Measurements from ENCODE around the gene DMPK. TPM values are rescaled to one million over a fixed set of nuclear protein-coding genes. Genes with fewer than 3 reads are reported as not detected.
"Not testable (repeated sequence)": the region's sequence is repeated elsewhere in the genome, so short reads cannot be mapped to it uniquely, and the experiment has no call there.

Gene DMPK
- total and polyA plus RNA-seq, 8 donors, result 27.0 to 293 (median 39.5) TPM

DNA sequence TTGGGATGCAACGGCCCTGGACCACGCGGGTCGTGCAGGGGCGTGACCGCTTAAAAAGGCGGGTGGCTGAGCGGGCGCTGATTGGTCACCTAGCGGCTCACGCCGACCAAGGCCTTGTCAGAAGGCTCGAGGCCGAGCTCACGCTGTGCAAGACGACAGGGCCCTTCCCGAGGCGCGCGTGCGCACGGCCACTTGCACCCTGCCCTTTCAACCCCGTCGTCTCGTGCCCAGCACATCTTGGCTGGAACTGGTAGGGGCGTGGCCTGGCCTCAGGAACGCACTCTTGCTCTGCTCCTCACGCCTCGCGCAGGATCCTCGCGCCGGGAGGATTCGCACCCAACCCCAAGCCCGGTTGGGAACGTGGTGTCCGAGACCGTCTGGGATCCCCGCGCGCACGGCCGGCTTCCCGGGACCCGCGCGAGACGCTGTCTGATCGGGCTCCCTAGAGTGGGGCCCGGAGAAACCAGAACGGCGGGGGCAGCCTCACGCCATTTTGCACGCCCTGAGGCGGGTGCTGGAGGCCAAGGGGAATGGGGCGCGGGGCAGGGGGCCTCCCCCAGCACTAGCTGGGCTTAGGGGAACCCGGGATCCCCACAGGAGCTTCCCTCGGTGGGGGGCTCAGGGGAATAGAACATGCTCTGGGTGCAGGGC is 49.0 kb downstream of the DMPK start, which contains the start of gene MEIOSIN:
MEIOSIN (plus strand) TSS at position 280 of the 651 bp plus-strand sequence. CDS start 1,938 bp downstream, outside the sequence.
- intact Hi-C loops (cut with DNase I), result no loop called here
- H3K9me3 ChIP-seq, result no peaks in the 10 kb centered on the region
- WGBS, 2 donors, result 89 to 90% methylated on average over 57 to 59 of the region's 59 CpGs
- H3K4me3 ChIP-seq, result no peak within 1 kb of the TSS
- TF ChIP-seq, protein P1, sequence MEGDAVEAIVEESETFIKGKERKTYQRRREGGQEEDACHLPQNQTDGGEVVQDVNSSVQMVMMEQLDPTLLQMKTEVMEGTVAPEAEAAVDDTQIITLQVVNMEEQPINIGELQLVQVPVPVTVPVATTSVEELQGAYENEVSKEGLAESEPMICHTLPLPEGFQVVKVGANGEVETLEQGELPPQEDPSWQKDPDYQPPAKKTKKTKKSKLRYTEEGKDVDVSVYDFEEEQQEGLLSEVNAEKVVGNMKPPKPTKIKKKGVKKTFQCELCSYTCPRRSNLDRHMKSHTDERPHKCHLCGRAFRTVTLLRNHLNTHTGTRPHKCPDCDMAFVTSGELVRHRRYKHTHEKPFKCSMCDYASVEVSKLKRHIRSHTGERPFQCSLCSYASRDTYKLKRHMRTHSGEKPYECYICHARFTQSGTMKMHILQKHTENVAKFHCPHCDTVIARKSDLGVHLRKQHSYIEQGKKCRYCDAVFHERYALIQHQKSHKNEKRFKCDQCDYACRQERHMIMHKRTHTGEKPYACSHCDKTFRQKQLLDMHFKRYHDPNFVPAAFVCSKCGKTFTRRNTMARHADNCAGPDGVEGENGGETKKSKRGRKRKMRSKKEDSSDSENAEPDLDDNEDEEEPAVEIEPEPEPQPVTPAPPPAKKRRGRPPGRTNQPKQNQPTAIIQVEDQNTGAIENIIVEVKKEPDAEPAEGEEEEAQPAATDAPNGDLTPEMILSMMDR (IDR thresholded peaks at IDR 0.05), result no peak
- H3K36me3 ChIP-seq, result no peaks in the 10 kb centered on the region
- peaks cover 4 to 10% (median 8%) of the 10 kb centered on the region in 3 donors for H3K4me1 ChIP-seq
- no peaks in the 10 kb centered on the region for H3K27me3 ChIP-seq
- FAIRE-seq, result no peak
- peak in 3 of 6 donors; percentile 18 to 74 (median 52) for DNase-seq
- ATAC-seq, result no peak
- no peak within 1 kb of the TSS for H3K27ac ChIP-seq

DNA sequence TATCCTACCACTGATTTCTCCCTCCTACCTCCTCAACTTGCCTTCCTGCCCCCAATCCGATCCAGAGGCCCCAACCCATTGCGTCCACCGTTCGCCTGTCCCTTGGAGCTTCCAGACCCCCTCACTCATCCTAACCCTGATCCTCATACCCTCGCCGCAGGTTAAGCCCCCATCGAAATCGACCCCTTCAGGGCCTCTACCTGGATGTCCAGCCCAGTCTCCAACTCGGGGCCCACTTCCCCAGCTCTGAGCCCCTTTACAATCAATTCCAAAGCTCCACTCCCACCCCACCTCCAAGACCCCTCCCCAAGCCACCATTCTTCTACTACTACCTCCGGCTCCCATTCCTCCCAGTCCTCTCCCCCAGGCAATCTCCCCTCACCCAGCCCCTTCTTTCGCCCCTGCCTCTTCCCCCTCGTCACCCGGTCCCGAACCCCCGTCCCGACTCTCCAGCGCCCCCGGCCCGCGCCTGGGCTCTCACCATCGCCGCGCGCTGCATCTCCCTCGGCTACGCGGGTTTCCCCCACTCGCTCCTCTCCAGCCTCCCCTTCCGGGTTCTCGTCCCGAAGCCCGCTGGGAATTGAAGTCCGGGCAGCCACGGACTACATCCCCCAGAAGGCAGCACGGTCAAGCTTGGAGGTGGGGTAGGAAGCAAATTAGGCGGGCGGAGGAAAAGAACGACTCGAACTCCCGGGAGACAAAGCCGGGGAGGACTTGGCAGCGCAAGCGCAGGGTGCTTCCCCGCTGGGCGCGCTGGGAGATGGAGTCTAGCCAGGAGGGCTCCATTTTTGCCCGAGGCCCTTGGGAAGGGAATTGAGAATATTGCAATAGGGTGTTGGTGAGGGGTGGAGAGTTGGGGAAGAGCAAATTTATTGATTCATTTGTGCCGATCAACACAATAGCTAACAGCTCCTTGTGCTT is 51.7 kb downstream of the DMPK start, which contains the start of gene FBXO46:
FBXO46 (minus strand) TSS at position 529 of the 921 bp plus-strand sequence. CDS start 17,401 bp downstream, outside the sequence.
- Histone ChIP-seq H3K27me3 (no peaks in the 10 kb centered on the region), H3K36me3 (no peaks in the 10 kb centered on the region), H3K9me3 (no peaks in the 10 kb centered on the region), H3K4me1 (peaks cover 4 to 10% (median 8%) of the 10 kb centered on the region in 3 donors), H3K4me3 (peak within 1 kb of the TSS; percentile 44 to 77 (median 58)), H3K27ac (peak within 1 kb of the TSS in 2 of 4 donors; percentile 57 to 63)
- DNase-seq, result peak; percentile 88 to 98 (median 98)
- TF ChIP-seq, protein P1 (IDR thresholded peaks at IDR 0.05), result no peak
- peak; percentile 95 to 99 (median 98) for ATAC-seq
- WGBS, 2 donors, result 0 to 1% methylated on average over 48 of the region's 48 CpGs
- intact Hi-C loops (cut with DNase I), result no loop called here
- peak; percentile 95 for FAIRE-seq

DNA sequence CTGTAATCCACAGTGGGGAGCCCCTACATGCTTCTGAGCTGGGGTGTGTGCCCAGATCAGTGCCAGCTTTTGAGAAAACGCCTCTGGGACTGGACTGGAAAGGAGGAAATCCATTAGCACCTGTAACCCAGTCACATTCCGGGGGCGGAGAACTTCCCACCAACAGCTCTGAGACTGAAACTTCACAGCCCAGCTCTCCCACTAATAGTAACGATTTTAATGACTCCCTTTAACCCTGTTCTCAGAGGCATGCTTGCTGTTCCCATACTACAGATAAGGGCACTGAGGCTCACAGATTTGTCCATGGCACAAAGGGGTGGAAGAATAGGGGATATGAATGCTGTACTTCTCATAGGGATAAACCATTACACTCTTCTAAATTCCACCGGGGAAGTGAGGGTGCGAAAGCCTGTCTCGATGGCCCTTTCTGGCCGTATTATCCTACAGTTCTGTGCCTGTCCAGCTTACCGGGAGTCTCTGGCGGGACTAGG is 52.4 kb downstream of the DMPK start:
- intact Hi-C loops (cut with DNase I), result no loop called here
- FAIRE-seq, result no peak
- 2% methylated on average over 10 of the region's 10 CpGs for WGBS, 2 donors

DNA sequence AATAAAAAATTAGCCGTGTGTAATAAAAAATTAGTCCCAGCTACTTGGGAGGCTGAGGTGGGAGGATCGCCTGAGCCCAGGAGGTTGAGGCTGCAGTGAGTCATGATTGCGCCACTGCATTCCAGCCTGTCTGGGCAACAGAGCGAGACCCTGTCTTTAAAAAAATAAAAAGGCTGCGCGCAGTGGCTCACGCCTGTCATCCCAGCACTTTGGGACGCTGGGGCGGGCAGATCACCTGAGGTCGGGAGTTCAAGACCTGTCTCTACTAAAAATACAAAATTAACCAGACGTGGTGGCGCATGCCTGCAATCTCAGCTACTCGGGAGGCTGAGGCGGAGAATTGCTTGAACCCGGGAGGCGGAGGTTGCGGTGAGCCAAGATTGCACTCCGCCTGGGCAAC is 53.6 kb downstream of the DMPK start:
- DNase-seq; H3K4me1 ChIP-seq; H3K27me3 ChIP-seq; H3K36me3 ChIP-seq; H3K27ac ChIP-seq; H3K9me3 ChIP-seq; intact Hi-C loops (cut with DNase I); H3K4me3 ChIP-seq; FAIRE-seq; ATAC-seq: not testable (repeated sequence)
- 93% methylated on average over 18 of the region's 18 CpGs for WGBS, 2 donors

More for the DNA sequence above, 52.4 kb downstream of the DMPK start:
- H3K4me3 ChIP-seq, result peak overlapping the region; percentile 44 to 77 (median 58)
- H3K9me3 ChIP-seq, result no peaks in the 10 kb centered on the region
- peaks cover 4 to 10% (median 8%) of the 10 kb centered on the region in 3 donors for H3K4me1 ChIP-seq
- H3K27me3 ChIP-seq, result no peaks in the 10 kb centered on the region
- ATAC-seq (peak; percentile 2 to 19 (median 6)), DNase-seq (peak in 1 of 6 donors; percentile 30)
- no peaks in the 10 kb centered on the region for H3K36me3 ChIP-seq
- peak overlapping the region in 2 of 4 donors; percentile 9 to 57 for H3K27ac ChIP-seq
- TF ChIP-seq, protein P1 (IDR thresholded peaks at IDR 0.05), result no peak

DNA sequence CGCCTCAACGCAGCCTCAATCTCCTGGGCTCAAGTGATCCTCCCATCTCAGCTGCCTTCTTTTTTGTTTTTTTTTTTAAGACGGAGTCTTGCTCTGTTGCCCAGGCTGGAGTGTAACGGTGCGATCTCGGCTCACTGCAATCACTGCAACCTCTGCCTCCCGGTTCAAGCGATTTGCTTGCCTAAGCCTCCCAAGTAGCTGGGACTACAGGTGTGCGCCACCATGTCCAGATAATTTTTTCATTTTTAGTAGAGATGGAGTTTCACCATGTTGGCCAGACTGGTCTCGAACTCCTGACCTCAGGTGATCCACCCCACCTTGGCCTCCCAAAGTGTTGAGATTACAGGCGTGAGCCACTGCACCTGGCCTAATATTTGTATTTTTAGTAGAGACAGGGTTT is 62.2 kb downstream of the DMPK start:
- H3K9me3 ChIP-seq; intact Hi-C loops (cut with DNase I); DNase-seq; H3K27me3 ChIP-seq; H3K4me3 ChIP-seq; H3K36me3 ChIP-seq; FAIRE-seq; ATAC-seq: not testable (repeated sequence)
- Histone ChIP-seq H3K4me1 (peaks cover 0 to 14% (median 8%) of the 10 kb centered on the region in 3 donors), H3K27ac (peak overlapping the region; percentile 28 to 66 (median 61))
- 86 to 89% methylated on average over 11 of the region's 11 CpGs for WGBS, 2 donors

Other genes starting within 250 kb of the DMPK start
- 1 to 10 TPM; 3.4 to 8.0 (median 6.0) TPM for gene OPA3, start 197.7 kb downstream of the DMPK start, total RNA-seq
- gene OPA3, start 197.7 kb downstream of the DMPK start, polyA plus RNA-seq, result 1 to 10 TPM; 3.7 to 3.8 TPM
- 1 to 10 TPM in 3 of 6 donors, under 1 TPM in 3; 0.56 to 2.2 (median 0.99) TPM for gene GPR4, start 180.3 kb downstream of the DMPK start, total RNA-seq
- gene GPR4, start 180.3 kb downstream of the DMPK start, polyA plus RNA-seq, result 1 to 10 TPM; 2.4 to 3.0 TPM
- 10 to 100 TPM; 20.9 to 51.2 (median 28.3) TPM for gene EML2, start 143.1 kb downstream of the DMPK start, total RNA-seq
- 10 to 100 TPM; 47.8 to 51.0 TPM for gene EML2, start 143.1 kb downstream of the DMPK start, polyA plus RNA-seq
- 10 to 100 TPM in 1 of 6 donors, 1 to 10 TPM in 5; 2.6 to 10.1 (median 6.6) TPM for gene GIPR, start 114.3 kb downstream of the DMPK start, total RNA-seq
- gene GIPR, start 114.3 kb downstream of the DMPK start, polyA plus RNA-seq, result 10 to 100 TPM; 28.7 to 49.0 TPM
- gene SNRPD2, start 90.5 kb downstream of the DMPK start, total RNA-seq, result 100 to 1,000 TPM in 5 of 6 donors, 10 to 100 TPM in 1; 77.6 to 141 (median 133) TPM
- 100 to 1,000 TPM; 125 to 183 TPM for gene SNRPD2, start 90.5 kb downstream of the DMPK start, polyA plus RNA-seq
- gene QPCTL, start 89.8 kb downstream of the DMPK start, total RNA-seq, result 1 to 10 TPM; 3.4 to 6.3 (median 4.9) TPM
- gene QPCTL, start 89.8 kb downstream of the DMPK start, polyA plus RNA-seq, result 1 to 10 TPM; 5.5 to 7.3 TPM
- gene FBXO46, start 51.6 kb downstream of the DMPK start, total RNA-seq, result 10 to 100 TPM in 4 of 6 donors, 1 to 10 TPM in 2; 6.7 to 11.3 (median 10.7) TPM
- gene FBXO46, start 51.6 kb downstream of the DMPK start, polyA plus RNA-seq, result 1 to 10 TPM; 8.3 to 8.7 TPM
- gene MEIOSIN, start 49.1 kb downstream of the DMPK start, total RNA-seq, result not detected
- not detected for gene MEIOSIN, start 49.1 kb downstream of the DMPK start, polyA plus RNA-seq
- gene SIX5, start 13.2 kb downstream of the DMPK start, total RNA-seq, result 10 to 100 TPM; 18.7 to 38.2 (median 28.0) TPM
- gene SIX5, start 13.2 kb downstream of the DMPK start, polyA plus RNA-seq, result 10 to 100 TPM; 25.1 to 42.5 TPM
- 10 to 100 TPM; 14.3 to 23.0 (median 18.6) TPM for gene DMWD, start 10.4 kb upstream of the DMPK start, total RNA-seq
- 10 to 100 TPM; 14.2 to 39.8 TPM for gene DMWD, start 10.4 kb upstream of the DMPK start, polyA plus RNA-seq
- gene RSPH6A, start 32.8 kb upstream of the DMPK start, total RNA-seq, result under 1 TPM in 1 of 6 donors, not detected in 5; 0.08 TPM
- under 1 TPM in 1 of 2 donors, not detected in 1; 0.08 TPM for gene RSPH6A, start 32.8 kb upstream of the DMPK start, polyA plus RNA-seq
- 10 to 100 TPM; 25.7 to 44.7 (median 28.5) TPM for gene SYMPK, start 80.7 kb upstream of the DMPK start, total RNA-seq
- 100 to 1,000 TPM; 133 to 142 TPM for gene SYMPK, start 80.7 kb upstream of the DMPK start, polyA plus RNA-seq
- gene FOXA3, start 81.8 kb upstream of the DMPK start, total RNA-seq, result 10 to 100 TPM; 20.6 to 45.0 (median 28.3) TPM
- 10 to 100 TPM; 19.8 to 24.1 TPM for gene FOXA3, start 81.8 kb upstream of the DMPK start, polyA plus RNA-seq
- gene IRF2BP1, start 103.7 kb upstream of the DMPK start, total RNA-seq, result 10 to 100 TPM; 10.0 to 19.4 (median 14.7) TPM
- gene IRF2BP1, start 103.7 kb upstream of the DMPK start, polyA plus RNA-seq, result 10 to 100 TPM; 13.3 to 21.5 TPM
- gene MYPOP, start 120.1 kb upstream of the DMPK start, total RNA-seq, result 1 to 10 TPM; 3.6 to 5.6 (median 4.4) TPM
- 1 to 10 TPM; 5.2 to 6.9 TPM for gene MYPOP, start 120.1 kb upstream of the DMPK start, polyA plus RNA-seq
- gene NANOS2, start 132.3 kb upstream of the DMPK start, total RNA-seq, result not detected
- not detected for gene NANOS2, start 132.3 kb upstream of the DMPK start, polyA plus RNA-seq
- gene NOVA2, start 191.4 kb upstream of the DMPK start, total RNA-seq, result 1 to 10 TPM in 4 of 6 donors, under 1 TPM in 2; 0.43 to 1.5 (median 1.2) TPM
- gene NOVA2, start 191.4 kb upstream of the DMPK start, polyA plus RNA-seq, result 1 to 10 TPM; 1.7 to 2.6 TPM
- 10 to 100 TPM in 1 of 6 donors, 1 to 10 TPM in 5; 4.9 to 13.4 (median 8.4) TPM for gene CCDC61, start 213.0 kb upstream of the DMPK start, total RNA-seq
- 10 to 100 TPM; 18.5 to 19.9 TPM for gene CCDC61, start 213.0 kb upstream of the DMPK start, polyA plus RNA-seq
- gene PGLYRP1, start 240.6 kb upstream of the DMPK start, total RNA-seq, result under 1 TPM in 1 of 6 donors, not detected in 5; 0.20 TPM
- not detected for gene PGLYRP1, start 240.6 kb upstream of the DMPK start, polyA plus RNA-seq

All from pancreas (tissue), 10 donors.